Amniotic stem cell (primary cell): Measurements from ENCODE around the gene B3GALT5.

Experiments used
- DNase-seq: peaks from one replicate; lab custom pipeline; 2025; lab: John Stamatoyannopoulos, UW

Gene B3GALT5

DNA sequence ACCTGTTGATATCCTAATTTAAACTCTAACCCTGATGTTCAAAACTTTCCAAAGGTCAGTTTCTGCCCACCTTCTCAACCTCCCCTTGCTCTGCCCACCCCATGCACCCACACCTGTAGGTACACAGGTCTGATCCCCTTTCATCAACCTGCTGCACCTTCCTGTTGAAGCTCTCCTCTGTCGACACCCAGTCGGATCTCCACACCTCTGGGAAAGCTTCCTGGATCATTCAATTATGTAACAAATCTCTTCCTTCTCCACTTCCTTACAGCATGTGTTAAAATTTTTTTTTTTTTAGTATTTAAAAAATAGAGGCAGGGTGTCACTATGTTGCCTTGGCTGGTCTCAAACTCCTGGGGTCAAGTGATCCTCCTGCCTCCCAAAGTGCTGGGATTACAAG, 87.6 kb downstream of the B3GALT5 start:
- no peak for DNase-seq

DNA sequence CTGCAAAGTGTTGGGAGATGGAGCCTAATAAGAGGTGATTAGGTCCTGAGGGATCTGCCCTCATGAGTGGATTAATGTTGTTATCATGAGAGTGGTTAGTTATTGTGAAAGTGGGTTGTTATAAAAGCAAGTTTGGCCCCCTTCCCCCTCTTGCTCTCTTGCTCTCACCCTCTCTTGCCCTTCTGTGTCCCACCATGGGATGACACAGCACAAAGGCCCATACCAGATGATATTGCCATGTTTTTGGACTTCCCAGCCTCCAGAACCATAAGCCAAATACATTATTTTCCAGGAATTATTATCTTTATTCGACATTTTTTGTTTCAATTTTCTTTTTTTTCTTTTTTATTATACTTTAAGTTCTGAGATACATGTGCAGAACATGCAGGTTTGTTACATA, 90.8 kb downstream of the B3GALT5 start:
- no peak for DNase-seq

DNA sequence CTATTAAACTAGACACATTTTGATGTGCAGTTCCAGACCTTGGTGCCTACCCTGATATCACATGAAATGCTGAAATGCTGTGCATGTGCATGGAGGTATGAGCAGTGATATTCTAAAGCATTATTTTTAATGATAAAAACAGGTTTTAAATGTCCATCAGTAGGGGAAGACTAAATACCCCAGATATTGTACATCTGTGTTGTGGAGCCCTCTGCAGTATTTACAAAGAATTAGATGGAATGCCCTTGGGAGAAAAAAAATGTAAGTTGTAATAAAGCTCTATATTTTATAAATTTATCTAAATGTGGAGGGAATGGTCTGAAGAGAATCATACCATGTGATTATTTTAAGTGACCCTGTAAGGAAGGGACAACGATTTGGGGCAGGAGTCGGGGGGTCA, 93.1 kb downstream of the B3GALT5 start:
- DNase-seq = peak; percentile 16

DNA sequence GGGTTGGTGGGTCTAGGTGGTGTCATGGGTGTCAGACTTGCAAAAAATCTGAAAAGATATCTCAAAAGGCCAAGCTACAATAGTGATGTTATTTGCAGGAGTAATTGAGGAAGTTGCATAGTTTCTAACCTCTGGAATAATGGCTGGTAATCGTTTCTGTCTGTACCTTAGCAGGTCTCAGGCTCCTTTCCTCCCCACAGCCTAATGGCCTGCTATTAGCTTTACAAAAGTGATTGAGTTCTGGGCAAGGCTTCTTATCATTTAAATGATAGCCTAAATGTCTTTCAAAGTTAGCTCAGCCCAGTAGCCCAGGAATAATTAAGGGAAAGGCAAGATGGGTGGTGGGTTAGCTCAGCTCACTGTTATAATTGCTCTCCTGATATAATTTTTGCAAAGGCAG, 94.6 kb downstream of the B3GALT5 start:
- DNase-seq = no peak

DNA sequence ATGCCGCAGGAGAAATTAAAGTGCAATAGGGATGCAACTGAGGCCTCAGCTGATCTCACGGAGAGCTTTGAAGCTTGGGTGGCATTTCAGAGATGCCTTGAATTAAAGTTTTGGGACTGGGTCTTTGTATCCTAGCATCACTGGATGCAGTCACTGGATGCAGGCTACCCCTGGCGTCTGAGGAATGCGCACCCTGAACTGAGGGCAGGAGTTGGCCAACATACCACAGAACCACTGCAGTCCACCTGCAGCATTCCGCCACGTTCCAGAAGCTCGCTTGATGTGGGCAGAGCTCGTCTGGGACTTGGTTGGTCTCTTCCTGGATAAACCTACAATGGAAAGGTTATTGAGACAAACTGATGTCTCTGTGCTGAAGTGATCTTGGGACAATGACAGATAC, 98.1 kb downstream of the B3GALT5 start:
- no peak for DNase-seq

DNA sequence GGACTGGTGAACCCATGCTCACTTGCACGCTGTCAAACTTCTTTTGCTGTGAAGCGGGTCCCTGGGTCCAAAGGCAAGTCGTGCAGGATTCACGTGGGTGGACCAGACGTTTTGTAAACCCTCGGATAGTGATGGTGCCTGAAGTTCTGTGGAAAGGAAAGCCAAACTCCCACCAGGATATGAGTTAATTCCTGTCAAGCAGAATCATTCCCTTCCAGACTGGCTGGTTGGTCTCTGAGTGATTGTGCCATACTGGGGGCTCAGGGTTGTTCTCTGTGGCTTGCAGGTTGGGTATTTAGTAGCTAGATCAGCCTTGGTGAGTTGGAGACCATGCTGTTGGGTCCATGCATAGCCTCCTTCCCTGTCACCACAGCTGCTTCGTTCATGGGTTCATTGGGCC, 99.5 kb downstream of the B3GALT5 start:
- no peak for DNase-seq

DNA sequence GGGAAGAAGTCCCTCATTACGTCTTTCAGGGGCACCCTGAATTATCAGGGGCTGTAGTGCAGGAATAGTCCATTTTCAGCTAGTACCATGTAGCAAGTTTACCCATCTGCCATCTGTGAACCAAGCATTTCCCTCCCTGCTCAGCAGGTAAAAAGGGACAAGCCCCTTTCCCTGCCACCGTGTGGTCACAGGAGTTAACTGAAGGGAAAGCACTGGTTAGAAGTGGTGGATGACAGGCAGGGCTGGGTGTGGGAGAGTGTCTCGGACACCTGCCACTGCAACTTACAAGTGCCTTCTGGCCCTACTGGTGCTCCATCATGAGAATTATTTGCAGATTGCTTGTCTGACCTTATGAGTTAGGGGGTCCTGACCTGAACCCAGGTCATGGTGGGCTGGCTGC, 100.2 kb downstream of the B3GALT5 start:
- no peak for DNase-seq

DNA sequence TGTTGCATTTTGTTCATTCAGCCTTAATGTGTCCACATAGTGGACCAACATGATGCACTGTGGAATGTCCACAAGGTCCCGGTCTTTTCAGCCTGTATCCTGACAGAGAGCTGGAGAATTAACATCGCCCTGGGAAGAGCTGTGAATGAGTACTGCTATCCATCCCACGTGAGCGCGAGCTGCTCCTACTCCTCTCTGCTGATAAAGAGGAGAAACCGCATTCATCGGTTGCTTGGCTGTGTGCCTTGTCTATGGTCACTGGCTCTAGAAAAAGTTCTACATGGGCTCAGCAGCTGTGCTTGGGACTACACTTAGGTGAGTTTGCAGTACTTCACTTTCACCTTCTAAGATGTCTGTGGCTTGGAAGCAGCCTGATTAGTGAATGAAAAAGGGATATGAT, 101.2 kb downstream of the B3GALT5 start:
- no peak for DNase-seq

DNA sequence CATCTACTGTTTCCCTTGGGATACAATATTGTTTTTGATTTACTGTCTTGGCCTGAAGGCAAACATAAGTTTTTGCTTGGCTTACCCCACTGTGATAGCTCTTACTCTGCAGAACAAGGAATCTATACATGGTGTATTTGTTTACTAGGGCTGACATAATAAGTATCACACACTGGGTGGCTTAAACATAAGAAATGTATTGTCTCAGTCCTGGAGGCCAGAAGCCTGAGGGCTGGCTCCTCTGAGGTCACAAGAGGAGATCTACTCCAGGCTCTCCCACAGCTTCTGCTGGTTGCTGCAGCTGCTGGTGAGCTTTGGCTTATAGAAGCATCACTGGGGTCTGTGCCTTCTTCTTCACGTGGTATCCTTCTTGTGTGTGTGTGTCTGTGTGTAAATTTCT, 101.6 kb downstream of the B3GALT5 start:
- no peak for DNase-seq

DNA sequence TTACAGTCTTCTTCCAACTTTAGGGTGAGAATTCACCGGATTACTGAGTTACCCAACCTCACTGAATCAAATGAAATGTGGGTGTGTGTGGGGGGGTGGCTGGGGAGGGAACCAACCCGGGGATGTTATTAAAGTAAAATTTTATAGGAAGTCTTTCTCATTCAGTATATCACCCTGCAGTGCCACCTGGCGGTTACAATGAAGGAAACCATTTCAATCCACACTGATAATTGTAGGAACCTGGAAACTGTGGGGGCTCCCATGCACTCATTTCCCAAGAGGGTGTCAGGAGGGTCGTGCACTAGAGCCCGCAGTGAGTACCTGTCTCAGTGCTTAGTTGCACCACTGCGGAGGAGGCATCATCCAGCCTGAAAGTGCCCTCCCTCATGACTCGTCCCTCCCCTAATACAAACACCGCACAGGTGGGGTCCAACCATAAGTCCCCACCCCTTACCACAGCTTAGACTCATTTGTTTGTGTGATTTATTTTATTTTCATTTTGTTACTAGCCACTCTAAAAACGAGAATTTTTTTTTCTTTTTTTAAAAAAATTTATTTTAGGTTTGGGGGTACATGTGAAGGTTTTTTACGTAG, 103.2 kb downstream of the B3GALT5 start:
- peak; percentile 6 for DNase-seq

DNA sequence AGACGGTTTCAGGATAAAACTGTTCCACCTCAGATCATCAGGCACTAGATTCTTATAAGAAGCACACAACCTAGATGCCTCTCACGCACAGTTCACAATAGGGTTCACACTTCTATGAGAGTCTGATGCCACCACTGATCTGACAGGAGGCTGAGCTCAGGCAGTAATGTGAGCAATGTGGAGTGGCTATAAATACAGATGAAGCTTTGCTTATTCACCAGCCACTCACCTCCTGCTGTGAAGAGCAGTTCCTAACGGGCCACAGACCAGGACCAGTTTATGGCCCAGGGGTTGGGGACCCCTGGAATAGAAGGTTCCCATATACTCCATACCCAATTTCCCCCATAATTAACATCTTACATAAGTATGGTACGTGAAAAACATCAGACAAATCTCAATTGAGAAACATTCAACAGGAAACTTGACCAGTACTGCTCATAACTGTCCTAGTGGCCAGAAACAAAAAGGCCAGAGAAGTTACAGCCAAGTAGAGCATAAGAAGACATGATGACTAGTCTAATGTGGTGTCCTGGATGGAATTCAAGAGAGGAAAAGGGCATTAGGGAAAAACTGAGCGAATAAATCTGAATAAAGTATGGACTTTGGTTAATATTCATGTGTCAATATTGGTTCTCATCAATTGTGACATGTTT, 107.5 kb downstream of the B3GALT5 start:
- DNase-seq = no peak

DNA sequence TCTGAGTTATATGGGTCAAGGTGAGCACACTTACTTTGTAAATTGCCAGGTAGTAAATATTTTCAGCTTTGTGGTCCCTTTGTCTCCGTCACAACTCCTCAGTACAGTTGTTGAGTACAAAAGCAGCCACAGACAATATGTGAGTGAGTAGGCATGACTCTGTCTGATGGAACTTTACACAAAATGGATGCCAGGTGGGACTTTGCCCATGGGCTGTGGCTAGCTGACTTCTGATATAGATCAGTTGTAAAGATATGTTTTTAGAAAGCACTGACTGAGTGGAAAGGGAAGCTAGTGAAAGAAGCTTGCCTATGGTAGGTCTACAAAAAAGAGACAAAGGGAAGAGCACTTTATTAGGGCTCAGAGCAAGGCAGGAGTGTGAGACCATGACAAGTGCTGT, 109.1 kb downstream of the B3GALT5 start:
- no peak for DNase-seq
